Upper lobe of left lung (tissue), 6 donors: ENCODE results near the gene COX20. TPM values are rescaled to one million over a fixed set of nuclear protein-coding genes. Genes with fewer than 3 reads are reported as not detected.

Source experiments
- ATAC-seq, 2 donors: fragments of 200-7000 bp; cut with Tn5 transposase; one replicate each; pipeline ENCODE4 v1.9.1; 2022; ENCODE audit warnings: mild to moderate bottlenecking in 2 of 2, moderate library complexity in 2 of 2; ENCODE audit not compliant: low FRiP score in 2 of 2
- DNase-seq, 2 donors: peaks; one replicate each; pipeline ENCODE4 v3.0.0-alpha.2; 2019 to 2020
- H3K27ac ChIP-seq, 4 donors: fragments of 200-600 bp; sonication (generic); one replicate each; pipeline ENCODE4 v1.5.1; 2016 to 2019
- H3K27me3 ChIP-seq, 4 donors: fragments of 200-600 bp; sonication (generic); one replicate each; pipeline ENCODE4 v1.5.1; 2017 to 2019
- H3K36me3 ChIP-seq, 4 donors: fragments of 200-600 bp; sonication (generic); one replicate each; pipeline ENCODE4 v1.5.1; 2016 to 2019
- H3K4me1 ChIP-seq, 4 donors: fragments of 200-600 bp; sonication (generic); one replicate each; pipeline ENCODE4 v1.5.1; 2018 to 2019
- H3K4me3 ChIP-seq, 4 donors: fragments of 200-600 bp; sonication (generic); one replicate each; pipeline ENCODE4 v1.5.1; 2017 to 2019; ENCODE audit warnings: mild to moderate bottlenecking in 2 of 4, moderate library complexity in 1 of 4
- H3K9me3 ChIP-seq, 4 donors: fragments of 200-600 bp; sonication (generic); one replicate each; pipeline ENCODE4 v1.5.1; 2018 to 2019
- EP300 ChIP-seq, 4 donors: sonication (generic); formaldehyde crosslinking; IDR thresholded peaks; one replicate each; pipeline ENCODE4 v1.5.1; 2017; ENCODE audit warnings: antibody characterized with exemption in 4 of 4, control low read depth in 2 of 4
- POLR2A ChIP-seq, 4 donors: fragments of 450-650 bp; IDR thresholded peaks; one replicate each; pipeline ENCODE4 v1.5.1; 2016 to 2017; ENCODE audit warnings: antibody characterized with exemption in 4 of 4, mild to moderate bottlenecking in 2 of 4
- POLR2AphosphoS5 ChIP-seq, 2 donors: sonication (generic); formaldehyde crosslinking; IDR thresholded peaks; one replicate each; pipeline ENCODE4 v1.5.1; 2017; ENCODE audit warnings: antibody characterized with exemption in 2 of 2
- WGBS, 2 donors: methylation state at CpG; one replicate each; pipeline ENCODE4 v1.1.5; 2017 to 2018; 5-methylcytosine and 5-hydroxymethylcytosine counted together
- total RNA-seq, 6 donors: library from RNA; depleted of rRNA in 4 of 6; stranded (reverse); fragments of >200 nt in 4 of 6; gene quantifications; one replicate each; pipeline versions ENCODE4 v1.1.0 to v1.2.1, GENCODE V29; 2016 to 2021
- TF ChIP-seq, protein P1 (sequence below), 6 experiments: fragments of 450-650 bp in 4 of 6; fragments of 200-600 bp in 2 of 6; sonication (generic) in 2 of 6; IDR thresholded peaks; one replicate each; pipeline ENCODE4 v1.5.1; 2016 to 2019; ENCODE audit warnings: antibody characterized with exemption in 6 of 6
- donor health status: DM: no; HTN: no; CAD: no; lungs with moderate emphysema.
- donor health status: DM: no; HTN: yes; CAD: no; lungs with severe emphysema.

The COX20 gene
- total RNA-seq, 6 donors from 2014 or later: 9.4 to 35.3 (median 25.6) TPM

GRCh38 chr1:244862699-244863490 is 27.4 kb downstream of the COX20 start:
- ATAC-seq: peak; percentile 89
- DNase-seq: peak; percentile 97 to 99
- WGBS, 2 donors: 0 to 1% methylated on average over 12 to 19 of the region's 87 CpGs
- Histone ChIP-seq H3K27ac (peak overlapping the region; percentile 95 to 100 (median 100)), H3K9me3 (no peaks in the 10 kb centered on the region), H3K27me3 (no peaks in the 10 kb centered on the region), H3K36me3 (peaks cover 21 to 42% (median 22%) of the 10 kb centered on the region in 4 donors), H3K4me1 (peaks cover 41 to 48% (median 44%) of the 10 kb centered on the region in 4 donors), H3K4me3 (peak overlapping the region; percentile 71 to 97 (median 87))
- peak in 1 of 4 donors; percentile 1 for TF ChIP-seq EP300 (IDR thresholded peaks at IDR 0.05)
- TF ChIP-seq, protein P1, sequence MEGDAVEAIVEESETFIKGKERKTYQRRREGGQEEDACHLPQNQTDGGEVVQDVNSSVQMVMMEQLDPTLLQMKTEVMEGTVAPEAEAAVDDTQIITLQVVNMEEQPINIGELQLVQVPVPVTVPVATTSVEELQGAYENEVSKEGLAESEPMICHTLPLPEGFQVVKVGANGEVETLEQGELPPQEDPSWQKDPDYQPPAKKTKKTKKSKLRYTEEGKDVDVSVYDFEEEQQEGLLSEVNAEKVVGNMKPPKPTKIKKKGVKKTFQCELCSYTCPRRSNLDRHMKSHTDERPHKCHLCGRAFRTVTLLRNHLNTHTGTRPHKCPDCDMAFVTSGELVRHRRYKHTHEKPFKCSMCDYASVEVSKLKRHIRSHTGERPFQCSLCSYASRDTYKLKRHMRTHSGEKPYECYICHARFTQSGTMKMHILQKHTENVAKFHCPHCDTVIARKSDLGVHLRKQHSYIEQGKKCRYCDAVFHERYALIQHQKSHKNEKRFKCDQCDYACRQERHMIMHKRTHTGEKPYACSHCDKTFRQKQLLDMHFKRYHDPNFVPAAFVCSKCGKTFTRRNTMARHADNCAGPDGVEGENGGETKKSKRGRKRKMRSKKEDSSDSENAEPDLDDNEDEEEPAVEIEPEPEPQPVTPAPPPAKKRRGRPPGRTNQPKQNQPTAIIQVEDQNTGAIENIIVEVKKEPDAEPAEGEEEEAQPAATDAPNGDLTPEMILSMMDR (IDR thresholded peaks at IDR 0.05): no peak
- peak; percentile 63 to 64 for TF ChIP-seq POLR2AphosphoS5 (IDR thresholded peaks at IDR 0.05)
- peak in 3 of 4 donors; percentile 70 to 87 (median 75) for TF ChIP-seq POLR2A (IDR thresholded peaks at IDR 0.05)

DNA sequence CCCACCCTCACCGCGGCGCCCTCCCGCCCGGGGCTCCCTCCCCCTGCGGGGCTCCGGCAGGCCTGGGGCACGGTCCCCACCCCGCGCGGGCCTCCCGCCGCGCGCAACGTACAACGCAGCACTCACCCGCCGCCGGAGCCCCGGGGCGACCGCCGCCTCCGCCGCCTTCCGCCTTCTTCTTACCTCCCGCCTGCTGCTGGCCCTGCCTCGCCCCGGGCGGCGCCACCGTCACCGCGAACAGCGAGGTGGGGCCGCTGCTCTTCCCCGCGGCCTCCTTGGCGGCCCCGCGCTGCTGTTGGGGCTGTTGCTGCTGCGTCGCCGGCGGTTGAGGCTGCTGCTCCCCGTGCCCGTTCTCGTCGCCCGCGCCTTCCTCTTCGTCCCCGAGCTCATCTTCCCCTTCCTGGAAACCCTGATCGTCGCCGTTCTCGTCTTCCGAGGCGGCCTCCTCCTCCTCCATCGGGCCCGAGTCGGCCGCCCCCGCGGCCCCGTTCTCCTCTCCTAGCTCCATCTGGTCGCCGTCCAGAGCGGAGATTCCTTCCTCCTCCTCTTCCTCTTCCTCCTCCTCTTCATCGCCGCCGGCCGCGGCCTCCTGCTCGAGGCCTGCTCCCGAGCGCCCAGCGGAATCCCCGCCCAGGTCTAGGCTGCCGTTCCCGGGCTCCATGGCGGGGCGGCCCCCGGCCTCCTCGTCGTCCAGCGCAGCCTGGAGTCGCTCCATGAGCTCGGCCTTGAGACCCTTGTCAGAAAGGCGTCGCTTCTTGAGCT is 28.2 kb downstream of the COX20 start:
- no peaks in the 10 kb centered on the region for H3K9me3 ChIP-seq
- peak overlapping the region; percentile 71 to 97 (median 87) for H3K4me3 ChIP-seq
- peak in 1 of 2 donors; percentile 32 for ATAC-seq
- H3K27ac ChIP-seq: peak overlapping the region; percentile 95 to 100 (median 100)
- WGBS, 2 donors: 0 to 1% methylated on average over 26 to 51 of the region's 92 CpGs
- peaks cover 14 to 34% (median 15%) of the 10 kb centered on the region in 4 donors for H3K36me3 ChIP-seq
- peak; percentile 31 to 91 for DNase-seq
- H3K4me1 ChIP-seq: peaks cover 38 to 44% (median 40%) of the 10 kb centered on the region in 4 donors
- no peaks in the 10 kb centered on the region for H3K27me3 ChIP-seq
- TF ChIP-seq POLR2AphosphoS5 (IDR thresholded peaks at IDR 0.05) (no peak), POLR2A (IDR thresholded peaks at IDR 0.05) (no peak), EP300 (IDR thresholded peaks at IDR 0.05) (no peak)
- TF ChIP-seq, protein P1 (IDR thresholded peaks at IDR 0.05): no peak

GRCh38 chr1:244864253-244865027 is 29.0 kb downstream of the COX20 start, which contains the start of gene HNRNPU:
TSS of gene HNRNPU (minus strand) at chr1:244864543. CDS start at chr1:244864307, 236 bp downstream.
- ATAC-seq (peak; percentile 94 to 99), DNase-seq (peak; percentile 98 to 99)
- Histone ChIP-seq H3K36me3 (peaks cover 7 to 27% (median 8%) of the 10 kb centered on the region in 4 donors), H3K4me3 (peak within 1 kb of the TSS; percentile 71 to 97 (median 87)), H3K4me1 (peaks cover 32 to 38% (median 35%) of the 10 kb centered on the region in 4 donors), H3K27ac (peak within 1 kb of the TSS; percentile 95 to 100 (median 100)), H3K27me3 (no peaks in the 10 kb centered on the region), H3K9me3 (no peaks in the 10 kb centered on the region)
- TF ChIP-seq EP300 (IDR thresholded peaks at IDR 0.05) (peak in 1 of 4 donors; percentile 85), POLR2A (IDR thresholded peaks at IDR 0.05) (peak; percentile 68 to 100 (median 98)), POLR2AphosphoS5 (IDR thresholded peaks at IDR 0.05) (peak; percentile 98 to 100)
- TF ChIP-seq, protein P1 (IDR thresholded peaks at IDR 0.05): peak in 4 of 6 experiments; percentile 56 to 84 (median 78)
- WGBS, 2 donors: 0 to 2% methylated on average over 23 to 41 of the region's 71 CpGs

DNA sequence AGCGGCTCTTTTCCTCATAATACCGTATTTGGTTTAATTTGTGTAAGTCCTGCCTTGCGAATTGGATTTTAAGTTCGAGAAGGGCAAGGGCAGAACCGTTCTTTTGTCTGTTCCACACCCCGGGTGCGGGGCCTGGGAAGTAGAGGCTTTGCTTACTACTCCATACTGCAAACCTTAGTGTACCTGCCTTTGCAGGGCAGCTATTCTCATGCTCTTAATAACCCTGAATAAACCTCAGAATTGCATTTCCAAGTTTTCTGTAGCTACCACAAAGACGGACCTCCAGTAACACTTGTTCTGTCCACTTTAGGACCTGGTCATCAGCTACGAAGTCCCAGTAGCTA is 29.5 kb downstream of the COX20 start:
- WGBS, 2 donors: 13 to 22% methylated on average over 9 of the region's 9 CpGs
- DNase-seq (peak in 1 of 2 donors; percentile 27), ATAC-seq (no peak)
- H3K36me3 ChIP-seq: peaks cover 2 to 21% (median 2%) of the 10 kb centered on the region in 4 donors
- H3K4me1 ChIP-seq: peaks cover 27 to 33% (median 29%) of the 10 kb centered on the region in 4 donors
- H3K27me3 ChIP-seq: no peaks in the 10 kb centered on the region
- H3K27ac ChIP-seq: peak overlapping the region; percentile 95 to 100 (median 100)
- H3K9me3 ChIP-seq: no peaks in the 10 kb centered on the region
- peak overlapping the region; percentile 28 to 97 (median 74) for H3K4me3 ChIP-seq
- TF ChIP-seq, protein P1 (IDR thresholded peaks at IDR 0.05): no peak
- TF ChIP-seq POLR2A (IDR thresholded peaks at IDR 0.05): no peak
- no peak for TF ChIP-seq POLR2AphosphoS5 (IDR thresholded peaks at IDR 0.05)
- no peak for TF ChIP-seq EP300 (IDR thresholded peaks at IDR 0.05)
